Neural cell (in vitro differentiated cells): ENCODE data around the gene URAD.

Experiments used
- EZH2 ChIP-seq: fragments of 200-600, 300-800 bp; shearing (Covaris generic), sonication (generic); IDR thresholded peaks from 2 replicates; pipeline ENCODE4 v1.6.1; 2014; ENCODE audit warnings: antibody characterized with exemption, low read length, borderline replicate concordance, mild to moderate bottlenecking; ENCODE audit not compliant: insufficient read depth, poor library complexity, severe bottlenecking
- SMC3 ChIP-seq: fragments of 450-650 bp; conservative IDR thresholded peaks from 2 replicates; pipeline ENCODE4 v1.6.1; 2014; ENCODE audit warnings: antibody characterized with exemption, mild to moderate bottlenecking, moderate library complexity; ENCODE audit not compliant: poor library complexity
- TF ChIP-seq, protein P1 (sequence below): fragments of 450-650 bp; IDR thresholded peaks from 2 replicates; pipeline ENCODE4 v1.5.1; 2014; ENCODE audit warnings: antibody characterized with exemption, mild to moderate bottlenecking, moderate library complexity; ENCODE audit not compliant: poor library complexity, severe bottlenecking

DNA sequence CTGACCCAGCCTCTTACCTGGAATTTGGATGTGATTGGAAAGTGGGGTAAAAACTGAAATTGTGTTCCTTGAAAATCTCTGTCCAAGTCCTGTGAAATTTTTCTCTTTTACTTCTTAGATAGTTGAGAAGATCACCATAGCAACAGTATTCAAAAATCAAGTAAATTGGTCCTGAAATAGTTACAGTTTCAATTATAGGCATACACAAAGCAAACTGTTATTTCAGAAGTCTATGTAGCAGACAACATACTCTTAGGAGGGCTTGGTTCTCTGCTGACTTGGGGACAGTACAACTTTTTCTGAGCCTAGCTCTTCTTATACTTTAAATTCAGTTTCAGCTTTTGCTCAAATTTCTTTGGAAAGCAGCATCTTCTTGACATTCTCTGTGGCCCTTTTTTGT, 38.6 kb upstream of the URAD start:
- no peak for TF ChIP-seq EZH2
- TF ChIP-seq, protein P1, sequence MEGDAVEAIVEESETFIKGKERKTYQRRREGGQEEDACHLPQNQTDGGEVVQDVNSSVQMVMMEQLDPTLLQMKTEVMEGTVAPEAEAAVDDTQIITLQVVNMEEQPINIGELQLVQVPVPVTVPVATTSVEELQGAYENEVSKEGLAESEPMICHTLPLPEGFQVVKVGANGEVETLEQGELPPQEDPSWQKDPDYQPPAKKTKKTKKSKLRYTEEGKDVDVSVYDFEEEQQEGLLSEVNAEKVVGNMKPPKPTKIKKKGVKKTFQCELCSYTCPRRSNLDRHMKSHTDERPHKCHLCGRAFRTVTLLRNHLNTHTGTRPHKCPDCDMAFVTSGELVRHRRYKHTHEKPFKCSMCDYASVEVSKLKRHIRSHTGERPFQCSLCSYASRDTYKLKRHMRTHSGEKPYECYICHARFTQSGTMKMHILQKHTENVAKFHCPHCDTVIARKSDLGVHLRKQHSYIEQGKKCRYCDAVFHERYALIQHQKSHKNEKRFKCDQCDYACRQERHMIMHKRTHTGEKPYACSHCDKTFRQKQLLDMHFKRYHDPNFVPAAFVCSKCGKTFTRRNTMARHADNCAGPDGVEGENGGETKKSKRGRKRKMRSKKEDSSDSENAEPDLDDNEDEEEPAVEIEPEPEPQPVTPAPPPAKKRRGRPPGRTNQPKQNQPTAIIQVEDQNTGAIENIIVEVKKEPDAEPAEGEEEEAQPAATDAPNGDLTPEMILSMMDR: no peak
- TF ChIP-seq SMC3: no peak
